Measurements from ENCODE around the gene BMPR1B. TPM values are rescaled to one million over a fixed set of nuclear protein-coding genes. Genes with fewer than 3 reads are reported as not detected.

The BMPR1B gene
- total RNA-seq, 2 experiments from 2014 or later: not detected

GRCh38 chr4:94892051-94892450 lies 134.3 kb downstream of the BMPR1B start:
- H3K4me3 Mint-ChIP-seq: no peak overlapping the region
- no peak for TF ChIP-seq CTCF (IDR thresholded peaks at IDR 0.05)
- DNase-seq: no peak
- no peaks in the 10 kb centered on the region for H3K27me3 Mint-ChIP-seq
- ATAC-seq: no peak
- no peak overlapping the region for H3K27ac Mint-ChIP-seq
- no peaks in the 10 kb centered on the region for H3K4me1 Mint-ChIP-seq (ENCODE audit: low read depth)
- no peaks in the 10 kb centered on the region for H3K36me3 Mint-ChIP-seq (ENCODE audit: low read depth)
- CTCF ChIA-PET: no interaction called here
- intact Hi-C loops (cut with micrococcal nuclease): no loop called here
- POLR2A ChIA-PET: no interaction called here
- H3K9me3 Mint-ChIP-seq: no peaks in the 10 kb centered on the region

GRCh38 chr4:94895081-94895480 lies 137.3 kb downstream of the BMPR1B start:
- intact Hi-C loops (cut with micrococcal nuclease): no loop called here
- TF ChIP-seq CTCF (IDR thresholded peaks at IDR 0.05): no peak
- CTCF ChIA-PET: no interaction called here
- ATAC-seq: no peak
- no peak for DNase-seq
- POLR2A ChIA-PET: no interaction called here
- Mint-ChIP-seq H3K4me1 (ENCODE audit: low read depth) (no peaks in the 10 kb centered on the region), H3K27me3 (no peaks in the 10 kb centered on the region), H3K27ac (no peak overlapping the region), H3K4me3 (no peak overlapping the region), H3K9me3 (no peaks in the 10 kb centered on the region), H3K36me3 (ENCODE audit: low read depth) (no peaks in the 10 kb centered on the region)

- POLR2A ChIA-PET: no interaction called here
- CTCF ChIA-PET: no interaction called here
- Mint-ChIP-seq H3K27me3 (no peaks in the 10 kb centered on the region), H3K4me3 (no peak overlapping the region), H3K36me3 (ENCODE audit: low read depth) (no peaks in the 10 kb centered on the region), H3K27ac (no peak overlapping the region), H3K4me1 (ENCODE audit: low read depth) (no peaks in the 10 kb centered on the region), H3K9me3 (no peaks in the 10 kb centered on the region)
- intact Hi-C loops (cut with micrococcal nuclease): no loop called here
- no peak for ATAC-seq
- no peak for DNase-seq
- no peak for TF ChIP-seq CTCF (IDR thresholded peaks at IDR 0.05)
These were observed 139.3 kb downstream of the BMPR1B start for GRCh38 chr4:94897023-94897422.

GRCh38 chr4:94905511-94905910 lies 147.8 kb downstream of the BMPR1B start:
- Mint-ChIP-seq H3K9me3 (no peaks in the 10 kb centered on the region), H3K36me3 (ENCODE audit: low read depth) (no peaks in the 10 kb centered on the region), H3K4me3 (no peak overlapping the region), H3K27ac (no peak overlapping the region), H3K4me1 (ENCODE audit: low read depth) (no peaks in the 10 kb centered on the region), H3K27me3 (no peaks in the 10 kb centered on the region)
- ChIA-PET CTCF (no interaction called here), POLR2A (no interaction called here)
- no peak for ATAC-seq
- no peak for DNase-seq
- intact Hi-C loops (cut with micrococcal nuclease): no loop called here
- no peak for TF ChIP-seq CTCF (IDR thresholded peaks at IDR 0.05)

- intact Hi-C loops (cut with micrococcal nuclease): no loop called here
- POLR2A ChIA-PET: no interaction called here
- Mint-ChIP-seq H3K4me1 (ENCODE audit: low read depth) (peaks cover 3% of the 10 kb centered on the region), H3K27ac (no peak overlapping the region), H3K4me3 (no peak overlapping the region), H3K9me3 (no peaks in the 10 kb centered on the region), H3K36me3 (ENCODE audit: low read depth) (no peaks in the 10 kb centered on the region), H3K27me3 (no peaks in the 10 kb centered on the region)
- CTCF ChIA-PET: no interaction called here
- DNase-seq (no peak), ATAC-seq (no peak)
- TF ChIP-seq CTCF (IDR thresholded peaks at IDR 0.05): no peak
These were observed 151.9 kb downstream of the BMPR1B start for GRCh38 chr4:94909645-94910044.
